NCI-H2227 (cell line): Measurements from ENCODE around the gene ZNF184.

Experiments
- DNase-seq: peaks from one replicate; lab custom pipeline; 2025; ENCODE audit not compliant: unreplicated experiment; lab: John Stamatoyannopoulos, UW

The ZNF184 gene

DNA sequence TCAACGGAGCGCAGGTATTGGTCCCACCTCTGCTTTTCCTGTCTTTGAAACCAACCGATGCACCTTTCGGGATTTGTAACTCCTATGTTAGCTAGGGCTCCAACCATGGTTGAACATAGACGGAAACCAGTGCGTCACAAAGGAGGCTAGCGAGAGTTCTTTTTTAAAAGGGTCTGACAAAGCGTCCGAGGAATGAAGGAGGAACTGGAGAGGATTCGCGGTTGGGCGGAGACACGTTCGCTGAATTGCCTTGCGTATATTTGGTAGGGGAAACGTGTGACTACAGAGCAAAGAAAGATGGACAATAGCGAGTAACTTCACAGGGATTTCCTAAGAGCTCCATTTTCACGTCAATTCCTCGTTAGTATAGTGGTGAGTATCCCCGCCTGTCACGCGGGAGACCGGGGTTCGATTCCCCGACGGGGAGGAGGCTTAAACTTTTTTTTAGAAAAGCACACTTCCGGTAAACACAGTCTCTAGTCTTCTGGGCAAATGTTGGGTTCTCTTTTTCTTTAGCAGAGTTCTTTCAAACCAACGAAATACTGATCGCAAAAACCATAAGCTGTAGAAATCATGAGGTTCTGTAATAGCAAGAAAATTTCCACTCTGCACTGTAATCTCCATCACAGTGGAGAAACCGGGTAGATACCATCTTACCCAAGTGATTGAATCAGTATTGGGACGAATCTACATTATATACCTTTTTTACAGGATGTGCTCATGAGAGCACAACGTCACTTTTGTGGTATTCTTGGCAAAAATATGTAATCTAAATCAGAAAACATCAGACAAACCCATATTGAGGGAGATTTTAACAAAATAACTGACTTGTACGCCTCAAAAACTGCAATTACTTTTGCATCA is 6.6 kb upstream of the ZNF184 start:
- peak; percentile 90 for DNase-seq

DNA sequence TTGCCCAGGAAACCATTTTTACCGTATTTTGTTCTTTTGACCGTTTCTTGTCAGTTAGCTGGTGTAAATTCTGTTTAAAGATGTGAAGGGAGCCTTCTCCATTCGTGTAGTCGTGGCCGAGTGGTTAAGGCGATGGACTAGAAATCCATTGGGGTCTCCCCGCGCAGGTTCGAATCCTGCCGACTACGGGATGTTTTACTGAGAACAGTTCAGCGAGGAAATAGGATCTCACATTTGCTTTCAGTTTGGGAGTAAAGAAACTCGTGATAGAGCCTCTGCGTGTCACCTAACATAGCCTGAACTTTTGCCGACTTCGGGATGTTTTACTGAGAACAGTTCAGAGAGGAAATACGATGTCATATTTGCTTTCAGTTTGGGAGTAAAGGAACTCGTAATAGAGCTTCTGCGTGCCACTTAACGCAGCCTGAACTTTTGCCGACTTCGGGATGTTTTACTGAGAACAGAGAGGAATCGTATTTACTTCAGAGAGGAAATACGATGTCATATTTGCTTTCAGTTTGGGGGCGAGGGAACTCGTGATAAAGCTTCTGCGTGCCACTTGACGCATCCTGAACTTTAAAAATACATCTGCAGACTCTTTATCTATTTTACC is 5.9 kb upstream of the ZNF184 start:
- DNase-seq, result peak; percentile 90

DNA sequence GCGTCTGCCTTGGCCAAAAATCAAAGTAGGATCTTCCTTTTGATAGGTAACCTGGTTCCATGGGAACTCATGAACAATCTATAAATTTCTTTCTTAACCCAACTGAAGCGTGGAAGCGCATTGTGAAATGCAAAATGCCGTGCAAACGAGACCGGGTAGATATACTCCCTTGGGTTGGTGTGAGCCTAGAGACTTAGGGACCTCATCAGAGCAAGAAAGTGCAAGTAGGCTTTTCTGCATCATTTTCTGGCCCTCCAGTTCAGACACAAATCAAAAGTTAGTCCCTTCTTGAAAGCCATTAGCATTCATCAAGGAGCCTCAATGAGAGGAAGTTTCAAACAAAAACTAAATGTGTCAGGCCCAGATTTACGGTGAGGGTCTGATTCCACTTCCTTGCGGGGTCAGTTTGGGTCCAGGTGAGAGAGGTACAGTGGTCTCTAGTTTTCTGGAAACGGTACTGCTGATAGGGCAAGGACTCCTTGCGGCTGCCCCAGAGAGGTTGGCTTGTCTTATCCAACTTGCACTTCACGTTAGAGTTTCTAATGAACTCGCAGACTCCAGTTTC is 5.3 kb upstream of the ZNF184 start:
- DNase-seq, result no peak

DNA sequence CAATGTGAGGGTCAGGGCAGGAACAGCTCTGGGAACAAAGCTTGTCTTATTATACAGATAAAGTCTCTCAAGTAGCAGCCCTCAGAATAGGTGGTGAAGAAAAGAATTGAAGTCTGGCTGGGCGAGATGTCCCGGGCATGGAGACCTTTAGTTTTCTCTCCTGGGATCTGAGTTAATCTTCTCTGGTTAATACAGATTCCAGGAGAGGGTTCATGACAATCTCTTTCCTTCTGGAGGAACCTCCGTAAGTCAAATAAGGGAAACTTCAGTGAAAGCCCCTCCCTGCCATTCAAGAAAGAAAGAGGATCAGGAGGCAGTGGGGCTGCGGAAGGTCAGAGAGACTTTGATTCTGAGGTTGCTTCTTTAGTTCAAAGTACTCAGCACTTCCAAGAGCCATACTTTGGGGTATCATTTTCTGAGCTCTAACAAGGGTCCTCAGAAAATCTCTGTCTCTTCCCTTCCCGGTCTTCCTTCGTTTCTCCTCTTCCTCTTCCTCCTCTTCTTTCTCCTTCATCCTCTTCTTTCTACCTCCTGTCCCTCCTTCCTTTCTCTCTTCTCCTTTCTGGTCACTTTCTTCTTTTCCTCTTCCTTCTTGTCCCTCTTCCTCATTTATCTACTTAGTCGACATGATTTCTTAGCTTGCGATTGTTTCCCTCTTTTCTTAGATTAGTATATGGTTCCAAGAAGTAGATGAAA is 4.6 kb upstream of the ZNF184 start:
- no peak for DNase-seq

DNA sequence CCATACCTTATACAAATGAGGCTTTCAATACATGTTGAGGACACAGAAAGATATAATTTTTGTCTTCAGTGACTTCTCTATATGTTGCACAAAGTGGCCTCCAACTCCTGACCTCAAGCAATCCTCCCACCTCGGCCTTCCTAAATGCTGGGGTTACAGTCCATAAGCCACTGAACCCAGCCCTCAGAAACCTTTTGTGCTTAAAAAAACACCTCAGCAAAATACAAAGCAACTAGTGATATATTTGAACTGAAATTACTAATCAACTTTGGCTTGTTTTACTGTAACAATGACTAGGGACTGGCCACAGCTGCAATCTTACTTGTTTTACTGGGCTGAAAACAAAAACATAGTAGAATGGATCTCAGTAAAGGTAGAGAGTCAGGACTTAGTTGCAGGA is 3.2 kb upstream of the ZNF184 start:
- no peak for DNase-seq

DNA sequence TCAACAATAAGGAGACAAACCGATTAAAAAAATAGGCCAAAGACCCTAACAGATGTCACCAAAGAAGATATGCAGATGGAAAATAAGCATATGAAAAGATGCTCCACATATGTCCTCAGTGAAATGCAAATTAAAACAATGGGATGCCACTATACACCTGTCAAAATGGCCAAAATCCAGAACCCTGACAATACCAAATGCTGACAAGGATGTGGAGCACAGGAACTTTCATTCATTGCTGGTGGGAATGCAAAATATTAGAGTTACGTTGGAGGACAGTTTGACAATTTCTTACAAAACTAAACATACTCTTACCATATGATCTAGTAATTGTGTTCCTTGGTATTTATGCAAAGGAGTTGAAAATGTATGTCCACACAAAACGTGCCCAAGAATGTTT is 1.8 kb upstream of the ZNF184 start:
- no peak for DNase-seq

DNA sequence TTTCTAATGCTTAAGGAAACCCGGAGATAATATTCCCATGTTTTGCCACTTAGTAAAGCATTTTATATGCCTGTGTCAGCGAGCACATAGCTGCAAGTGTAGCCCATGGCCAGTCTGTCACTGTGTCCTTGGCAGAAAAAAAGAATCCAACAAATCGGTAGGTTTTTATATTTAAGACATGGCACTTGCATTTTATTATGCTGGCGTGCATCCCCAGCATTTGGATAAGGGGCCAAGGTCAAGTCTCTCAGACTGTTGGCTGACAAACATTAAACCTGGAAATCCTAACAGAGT is 1.2 kb upstream of the ZNF184 start:
- no peak for DNase-seq

DNA sequence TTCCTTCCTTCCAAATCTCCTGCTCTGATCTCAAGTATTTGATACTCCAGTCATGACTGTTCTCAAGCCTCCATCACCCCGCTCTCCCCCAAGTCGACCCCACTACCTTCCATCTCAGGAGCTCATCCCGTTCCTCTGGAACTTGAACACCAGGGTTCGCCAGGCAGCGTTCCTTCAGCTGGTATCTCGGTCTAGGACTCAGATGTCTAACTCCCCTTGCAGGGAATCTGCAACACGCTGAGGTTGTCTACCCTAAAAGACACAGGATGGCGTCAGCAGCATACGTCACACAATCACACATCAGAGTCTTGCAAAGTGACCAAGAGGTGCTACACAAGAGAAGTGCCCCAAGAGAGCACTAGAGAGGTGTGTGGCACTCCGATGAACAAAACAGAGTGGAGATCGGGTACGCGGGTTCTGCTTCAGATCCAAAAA is 706 bp downstream of the ZNF184 start:
- peak; percentile 83 for DNase-seq

DNA sequence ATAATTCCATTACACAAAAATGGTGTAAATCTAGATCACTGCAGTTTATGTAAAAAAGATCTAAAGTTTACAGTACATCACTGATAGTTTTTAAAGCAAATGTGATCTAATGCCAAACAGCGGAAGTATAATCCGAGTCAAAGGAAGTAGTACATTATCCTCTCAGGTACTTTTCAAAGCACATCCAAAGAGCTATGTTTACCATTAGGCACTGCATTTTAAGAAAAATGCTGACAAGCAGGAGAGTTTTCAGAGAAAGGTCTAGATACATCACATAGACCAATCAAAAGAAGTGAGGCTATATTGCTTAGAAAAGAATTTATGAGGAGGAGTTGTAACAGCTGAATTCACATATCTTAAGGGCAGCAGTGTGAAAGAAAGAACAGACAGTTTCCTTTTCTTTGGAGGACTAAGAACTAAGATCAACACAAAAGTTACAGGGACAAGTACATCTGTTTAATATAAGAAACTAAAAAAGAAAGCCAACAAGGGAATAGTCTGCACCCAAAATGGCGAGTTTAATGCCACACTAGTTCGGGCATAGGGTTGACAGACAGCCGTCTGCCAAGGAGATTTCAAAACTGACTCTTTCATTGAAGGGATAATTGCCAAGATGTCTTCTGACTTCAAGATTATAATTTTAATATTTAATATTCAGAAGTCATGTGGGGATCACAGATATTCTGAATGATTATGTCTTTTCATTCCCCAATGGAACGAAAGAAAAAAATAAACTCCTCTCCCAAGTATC is 1.4 kb downstream of the ZNF184 start:
- no peak for DNase-seq

DNA sequence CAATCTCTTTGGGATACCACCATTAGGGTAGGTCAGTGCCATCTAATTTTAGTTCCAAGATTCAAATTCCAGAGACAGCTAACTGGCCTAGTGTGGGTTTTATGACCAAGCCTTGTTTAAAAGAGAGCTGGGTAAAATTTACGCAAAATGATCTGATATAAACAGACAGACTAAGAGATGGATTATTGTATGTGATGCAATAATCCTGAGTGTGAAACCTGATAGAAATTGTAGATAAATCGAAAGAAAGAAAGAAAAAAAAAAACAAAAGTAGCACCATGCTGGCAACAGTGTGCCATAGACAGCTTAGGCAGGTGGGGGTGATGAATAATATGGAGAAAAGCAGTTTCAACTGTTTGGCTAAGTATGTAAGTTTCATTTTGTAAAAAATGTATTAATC is 2.9 kb downstream of the ZNF184 start:
- DNase-seq, result no peak

DNA sequence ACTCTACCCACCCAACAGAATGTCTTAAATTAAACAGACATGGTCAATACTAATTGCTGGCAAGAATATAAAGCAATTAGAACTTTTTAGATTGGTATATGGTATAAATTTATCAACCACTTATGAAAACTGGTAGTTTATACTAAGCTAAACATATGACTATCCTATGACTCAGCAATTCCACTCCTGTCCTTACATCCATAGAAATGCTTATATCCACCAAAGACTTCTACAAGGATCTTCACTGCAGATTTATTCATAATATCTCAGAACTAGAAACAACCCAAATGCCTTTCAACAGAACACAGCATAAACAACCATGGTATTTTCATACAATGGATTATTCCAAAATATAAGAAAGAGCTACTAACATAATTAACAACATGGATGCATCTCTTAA is 4.6 kb downstream of the ZNF184 start:
- no peak for DNase-seq

DNA sequence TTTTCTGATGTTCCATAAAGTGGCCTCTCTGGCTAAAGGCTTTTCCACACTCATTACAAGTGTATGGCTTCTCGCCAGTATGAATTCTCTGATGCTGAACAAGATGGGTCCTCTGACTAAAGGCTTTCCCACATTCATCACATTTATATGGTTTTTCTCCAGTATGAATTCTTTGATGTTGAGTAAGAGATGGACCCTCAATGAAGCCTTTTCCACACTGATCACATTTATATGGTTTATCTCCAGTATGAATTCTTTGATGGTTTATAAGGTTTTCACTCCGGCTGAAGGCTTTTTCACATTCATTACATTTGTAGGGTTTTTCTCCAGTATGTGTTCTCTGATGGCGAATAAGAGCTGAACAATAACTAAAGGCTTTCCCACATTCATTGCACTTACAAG is 20.4 kb downstream of the ZNF184 start:
- no peak for DNase-seq

DNA sequence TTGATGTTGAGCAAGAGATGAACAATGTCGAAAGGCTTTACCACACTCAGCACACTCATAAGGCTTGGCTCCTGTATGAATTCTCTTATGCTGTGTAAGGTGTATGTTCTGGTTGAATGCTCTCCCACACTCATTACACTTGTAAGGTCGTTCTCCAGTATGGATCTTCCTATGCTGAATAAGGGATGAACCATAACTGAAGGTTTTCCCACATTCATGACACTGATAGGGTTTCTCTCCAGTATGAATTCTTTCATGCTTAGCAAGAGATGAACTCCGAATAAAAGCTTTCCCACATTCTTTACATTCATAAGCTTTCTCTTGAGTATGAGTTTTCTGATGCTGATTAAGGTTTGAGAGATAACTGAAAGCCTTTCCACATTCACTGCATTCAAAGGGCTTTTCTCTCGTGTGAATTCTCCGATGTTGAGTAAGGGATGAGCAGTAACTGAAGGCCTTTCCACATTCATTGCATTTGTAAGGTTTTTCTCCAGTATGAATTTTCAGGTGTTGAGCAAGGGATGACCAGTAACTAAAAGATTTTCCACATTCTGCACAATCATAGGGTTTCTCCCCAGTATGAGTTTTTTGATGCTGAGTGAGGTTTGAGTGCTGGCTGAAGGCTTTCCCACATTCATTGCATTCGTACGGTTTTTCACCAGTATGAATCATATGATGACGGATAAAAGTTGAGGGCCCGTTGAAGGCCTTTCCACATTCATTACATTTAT is 21.1 kb downstream of the ZNF184 start:
- DNase-seq, result no peak

DNA sequence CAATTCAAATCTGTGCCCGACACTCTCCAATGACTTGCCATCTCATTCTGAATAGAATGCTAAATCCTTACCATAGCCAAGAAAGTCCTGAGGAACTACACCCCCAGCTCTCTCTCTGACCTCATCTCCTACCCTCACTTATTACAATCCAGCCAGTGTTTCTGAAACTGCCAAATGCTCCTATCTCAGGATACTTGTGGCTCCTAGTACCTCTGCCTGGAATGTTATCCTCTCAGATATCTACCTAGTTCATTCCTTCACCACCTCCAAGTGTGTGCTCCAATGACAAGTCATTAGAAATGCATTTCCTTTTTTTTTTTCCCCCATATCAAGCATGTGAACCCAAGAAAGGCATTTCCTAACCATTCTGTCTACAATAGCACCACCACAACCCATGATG is 24.4 kb downstream of the ZNF184 start:
- no peak for DNase-seq

DNA sequence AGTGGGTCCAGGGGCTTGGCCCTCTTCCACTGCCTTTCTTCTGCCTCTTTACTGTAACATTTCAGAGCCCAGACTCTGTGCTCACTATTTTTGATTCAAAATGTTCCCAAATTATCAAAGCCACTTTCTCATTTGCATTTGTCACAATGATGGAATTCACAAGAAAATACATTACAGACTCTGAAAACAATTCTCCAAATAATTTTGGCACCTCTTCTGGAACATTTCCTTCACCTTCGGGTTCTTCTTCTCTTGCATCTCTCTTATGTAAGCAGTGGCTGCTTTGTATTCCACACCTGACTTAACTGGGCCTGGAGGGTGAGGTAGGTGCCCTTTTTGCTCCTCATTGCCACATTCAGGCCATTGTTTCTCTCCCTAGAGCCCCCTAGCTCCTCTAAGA is 30.0 kb downstream of the ZNF184 start:
- no peak for DNase-seq

DNA sequence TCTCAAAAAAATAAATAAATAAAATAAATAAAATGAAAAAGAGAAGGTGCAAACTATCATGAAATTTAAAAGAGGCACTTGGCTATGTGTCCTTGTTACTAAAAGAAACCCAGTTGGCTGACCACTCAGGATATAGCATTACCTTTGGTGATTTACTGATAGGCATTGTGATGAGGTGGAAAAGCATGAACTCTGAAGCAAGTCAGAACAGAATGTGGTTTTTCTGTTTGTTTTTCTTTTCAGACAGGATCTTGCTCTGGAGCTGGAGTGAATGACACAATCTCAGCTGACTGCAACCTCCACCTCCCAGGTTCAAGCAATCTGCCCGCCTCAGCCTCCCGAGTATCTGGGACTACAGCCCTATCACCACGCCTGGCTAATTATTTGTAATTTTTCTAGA is 31.9 kb downstream of the ZNF184 start:
- no peak for DNase-seq

DNA sequence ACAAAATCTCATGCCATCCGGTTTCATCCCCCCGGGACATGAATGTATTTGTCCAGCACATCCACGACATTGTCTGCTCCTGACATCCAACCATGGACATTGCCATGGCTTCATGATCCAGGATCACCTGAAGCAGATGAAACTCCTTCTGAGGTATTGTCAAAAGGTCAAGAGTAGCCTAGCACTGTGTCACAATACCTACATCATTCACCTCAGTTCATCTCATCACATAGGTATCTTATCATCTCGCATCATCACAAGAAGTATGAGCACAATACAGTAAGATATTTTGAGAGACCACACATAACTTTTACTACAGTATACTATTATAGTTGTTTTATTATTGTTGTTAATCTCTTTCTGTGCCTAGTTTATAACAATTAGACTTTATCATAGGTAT is 33.5 kb downstream of the ZNF184 start:
- DNase-seq, result no peak

DNA sequence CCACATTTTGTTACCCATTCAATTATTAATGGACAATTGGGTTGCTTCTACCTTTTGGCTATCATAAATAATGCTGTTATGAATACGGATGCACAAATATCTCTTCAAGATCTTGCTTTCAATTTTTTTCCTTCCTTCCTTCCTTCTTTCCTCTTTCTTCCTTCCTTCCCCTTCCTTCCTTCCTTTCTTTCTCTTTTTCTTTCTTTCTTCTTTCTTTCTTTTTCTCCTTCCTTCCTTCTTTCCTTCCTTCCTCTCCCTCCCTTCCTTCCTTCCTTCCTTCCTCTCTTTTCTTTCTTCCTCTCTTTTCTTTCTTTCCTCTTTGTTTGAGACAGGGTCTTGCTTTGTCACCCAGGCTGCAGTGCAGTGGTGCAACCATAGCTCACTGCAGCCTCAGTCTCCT is 39.2 kb downstream of the ZNF184 start:
- no peak for DNase-seq

DNA sequence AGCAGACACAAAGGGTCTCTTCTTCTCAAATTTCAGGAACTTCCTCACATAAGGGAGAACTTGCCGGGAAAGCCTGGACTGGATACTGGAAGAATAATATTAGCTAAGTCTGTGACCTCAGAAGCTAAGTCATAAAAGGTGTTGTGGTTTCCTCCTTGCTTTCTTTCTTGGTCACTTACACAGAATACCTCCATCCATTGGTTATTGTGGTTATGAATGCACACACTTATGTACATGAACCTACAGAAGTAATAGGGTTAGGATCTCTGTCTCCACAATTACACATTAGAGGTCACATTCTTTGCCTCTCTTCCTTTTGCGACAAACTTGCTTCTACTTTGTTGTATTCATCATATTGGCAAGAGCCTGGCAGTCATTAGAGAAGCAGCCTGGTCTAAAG is 43.9 kb downstream of the ZNF184 start:
- no peak for DNase-seq

DNA sequence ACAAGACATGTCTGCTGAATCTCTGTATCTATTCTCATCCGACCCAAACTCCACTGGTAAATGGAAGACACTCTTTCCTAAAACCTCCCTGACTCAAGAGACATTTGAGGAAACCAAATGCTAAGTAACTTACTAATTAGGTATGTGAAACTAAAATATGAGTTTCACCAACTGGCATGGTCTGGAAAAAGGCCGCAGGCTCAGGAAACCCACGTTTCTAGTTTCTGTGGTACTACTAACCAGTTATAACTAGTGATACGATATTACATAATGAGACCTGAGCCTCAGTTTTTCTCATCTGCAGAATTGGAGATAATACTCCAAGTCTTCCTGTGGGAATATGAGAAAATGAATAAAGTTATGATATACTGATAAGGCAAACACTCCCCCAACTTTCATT is 44.4 kb downstream of the ZNF184 start:
- DNase-seq, result no peak
